ENCODE results near the gene TTC33.

DNA sequence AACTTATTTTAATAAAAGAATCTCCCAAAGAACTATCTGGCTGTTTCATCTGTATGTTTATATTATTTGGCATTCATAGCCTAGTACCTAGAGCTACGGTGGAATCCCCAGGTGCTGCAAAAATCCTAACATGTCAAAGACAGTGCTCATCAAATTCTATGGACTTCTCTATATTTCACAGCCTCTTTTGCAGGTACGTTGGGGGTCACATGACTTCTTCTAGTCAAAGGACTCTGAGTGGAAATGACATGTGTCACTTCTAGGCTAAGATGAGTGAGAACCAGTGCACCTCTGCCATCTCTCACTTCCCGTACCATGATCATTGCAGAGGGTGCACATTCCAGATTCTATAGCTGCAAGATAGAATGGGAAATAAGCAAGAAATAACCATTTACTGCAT, 148.6 kb downstream of the TTC33 start:
- TF ChIP-seq, protein P1, sequence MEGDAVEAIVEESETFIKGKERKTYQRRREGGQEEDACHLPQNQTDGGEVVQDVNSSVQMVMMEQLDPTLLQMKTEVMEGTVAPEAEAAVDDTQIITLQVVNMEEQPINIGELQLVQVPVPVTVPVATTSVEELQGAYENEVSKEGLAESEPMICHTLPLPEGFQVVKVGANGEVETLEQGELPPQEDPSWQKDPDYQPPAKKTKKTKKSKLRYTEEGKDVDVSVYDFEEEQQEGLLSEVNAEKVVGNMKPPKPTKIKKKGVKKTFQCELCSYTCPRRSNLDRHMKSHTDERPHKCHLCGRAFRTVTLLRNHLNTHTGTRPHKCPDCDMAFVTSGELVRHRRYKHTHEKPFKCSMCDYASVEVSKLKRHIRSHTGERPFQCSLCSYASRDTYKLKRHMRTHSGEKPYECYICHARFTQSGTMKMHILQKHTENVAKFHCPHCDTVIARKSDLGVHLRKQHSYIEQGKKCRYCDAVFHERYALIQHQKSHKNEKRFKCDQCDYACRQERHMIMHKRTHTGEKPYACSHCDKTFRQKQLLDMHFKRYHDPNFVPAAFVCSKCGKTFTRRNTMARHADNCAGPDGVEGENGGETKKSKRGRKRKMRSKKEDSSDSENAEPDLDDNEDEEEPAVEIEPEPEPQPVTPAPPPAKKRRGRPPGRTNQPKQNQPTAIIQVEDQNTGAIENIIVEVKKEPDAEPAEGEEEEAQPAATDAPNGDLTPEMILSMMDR (IDR thresholded peaks at IDR 0.05), result no peak
- TF ChIP-seq POLR2A (IDR thresholded peaks at IDR 0.05), result no peak

Data from right lobe of liver (tissue), 4 donors.